ENCODE measurements around the gene CIDEC.

GRCh38 chr3:9897408-9898372 is 17.6 kb upstream of the CIDEC start:
- TF ChIP-seq RCOR1 (IDR thresholded peaks at IDR 0.05; ENCODE audit: low read depth, low read length): no peak
- no peak for TF ChIP-seq NPAS2 (CRISPR knock-in tag; IDR thresholded peaks at IDR 0.05; ENCODE audit: borderline replicate concordance)
- TF ChIP-seq, protein P1, sequence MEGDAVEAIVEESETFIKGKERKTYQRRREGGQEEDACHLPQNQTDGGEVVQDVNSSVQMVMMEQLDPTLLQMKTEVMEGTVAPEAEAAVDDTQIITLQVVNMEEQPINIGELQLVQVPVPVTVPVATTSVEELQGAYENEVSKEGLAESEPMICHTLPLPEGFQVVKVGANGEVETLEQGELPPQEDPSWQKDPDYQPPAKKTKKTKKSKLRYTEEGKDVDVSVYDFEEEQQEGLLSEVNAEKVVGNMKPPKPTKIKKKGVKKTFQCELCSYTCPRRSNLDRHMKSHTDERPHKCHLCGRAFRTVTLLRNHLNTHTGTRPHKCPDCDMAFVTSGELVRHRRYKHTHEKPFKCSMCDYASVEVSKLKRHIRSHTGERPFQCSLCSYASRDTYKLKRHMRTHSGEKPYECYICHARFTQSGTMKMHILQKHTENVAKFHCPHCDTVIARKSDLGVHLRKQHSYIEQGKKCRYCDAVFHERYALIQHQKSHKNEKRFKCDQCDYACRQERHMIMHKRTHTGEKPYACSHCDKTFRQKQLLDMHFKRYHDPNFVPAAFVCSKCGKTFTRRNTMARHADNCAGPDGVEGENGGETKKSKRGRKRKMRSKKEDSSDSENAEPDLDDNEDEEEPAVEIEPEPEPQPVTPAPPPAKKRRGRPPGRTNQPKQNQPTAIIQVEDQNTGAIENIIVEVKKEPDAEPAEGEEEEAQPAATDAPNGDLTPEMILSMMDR (IDR thresholded peaks at IDR 0.05): no peak
- no peak for TF ChIP-seq ELK1 (IDR thresholded peaks at IDR 0.05; ENCODE audit: low read depth, low read length)
- no peak for TF ChIP-seq GATA3 (IDR thresholded peaks at IDR 0.05; ENCODE audit: borderline replicate concordance)
